ENCODE measurements around the gene ARHGAP6.

The ARHGAP6 gene

GRCh38 chrX:11380187-11380844 lies 285.4 kb downstream of the ARHGAP6 start:
- Histone ChIP-seq H3K27ac (ENCODE audit: poor library complexity, severe bottlenecking) (no peak overlapping the region), H3K27me3 (ENCODE audit: insufficient read depth, poor library complexity, severe bottlenecking) (no peaks in the 10 kb centered on the region), H3K36me3 (ENCODE audit: low read depth) (no peaks in the 10 kb centered on the region), H3K4me1 (ENCODE audit: insufficient read depth, poor library complexity, severe bottlenecking) (no peaks in the 10 kb centered on the region), H3K4me3 (ENCODE audit: severe bottlenecking) (no peak overlapping the region), H3K9me3 (ENCODE audit: severe bottlenecking) (no peaks in the 10 kb centered on the region)
- no peak for DNase-seq (ENCODE audit: low spot score)
- ATAC-seq (ENCODE audit: low read depth), result no peak
- TF ChIP-seq, protein P1, sequence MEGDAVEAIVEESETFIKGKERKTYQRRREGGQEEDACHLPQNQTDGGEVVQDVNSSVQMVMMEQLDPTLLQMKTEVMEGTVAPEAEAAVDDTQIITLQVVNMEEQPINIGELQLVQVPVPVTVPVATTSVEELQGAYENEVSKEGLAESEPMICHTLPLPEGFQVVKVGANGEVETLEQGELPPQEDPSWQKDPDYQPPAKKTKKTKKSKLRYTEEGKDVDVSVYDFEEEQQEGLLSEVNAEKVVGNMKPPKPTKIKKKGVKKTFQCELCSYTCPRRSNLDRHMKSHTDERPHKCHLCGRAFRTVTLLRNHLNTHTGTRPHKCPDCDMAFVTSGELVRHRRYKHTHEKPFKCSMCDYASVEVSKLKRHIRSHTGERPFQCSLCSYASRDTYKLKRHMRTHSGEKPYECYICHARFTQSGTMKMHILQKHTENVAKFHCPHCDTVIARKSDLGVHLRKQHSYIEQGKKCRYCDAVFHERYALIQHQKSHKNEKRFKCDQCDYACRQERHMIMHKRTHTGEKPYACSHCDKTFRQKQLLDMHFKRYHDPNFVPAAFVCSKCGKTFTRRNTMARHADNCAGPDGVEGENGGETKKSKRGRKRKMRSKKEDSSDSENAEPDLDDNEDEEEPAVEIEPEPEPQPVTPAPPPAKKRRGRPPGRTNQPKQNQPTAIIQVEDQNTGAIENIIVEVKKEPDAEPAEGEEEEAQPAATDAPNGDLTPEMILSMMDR (IDR thresholded peaks at IDR 0.05; ENCODE audit: poor library complexity, severe bottlenecking), result no peak

DNA sequence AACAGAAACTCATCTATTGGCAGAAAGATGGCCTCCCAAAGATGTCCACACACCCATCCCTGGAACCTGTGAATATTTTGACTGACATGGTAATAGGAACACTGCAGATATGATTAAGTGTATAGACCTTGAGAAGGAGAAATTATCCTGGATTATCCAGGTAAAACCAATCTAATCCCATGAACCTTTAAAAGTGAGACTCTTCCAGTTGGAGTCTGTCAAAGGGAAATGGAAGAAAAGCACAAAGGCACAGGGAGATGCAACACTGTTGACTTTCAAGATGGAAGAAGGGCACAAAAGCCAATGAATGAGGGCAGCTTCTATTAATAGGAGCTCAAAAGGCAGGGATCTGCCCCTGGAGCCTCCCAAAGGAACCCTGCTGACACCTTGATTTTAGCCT lies 289.6 kb downstream of the ARHGAP6 start:
- no peak overlapping the region for H3K27ac ChIP-seq (ENCODE audit: poor library complexity, severe bottlenecking)
- H3K4me3 ChIP-seq (ENCODE audit: severe bottlenecking), result no peak overlapping the region
- no peaks in the 10 kb centered on the region for H3K36me3 ChIP-seq (ENCODE audit: low read depth)

GRCh38 chrX:11375614-11376119 lies 290.1 kb downstream of the ARHGAP6 start:
- TF ChIP-seq, protein P1 (IDR thresholded peaks at IDR 0.05; ENCODE audit: poor library complexity, severe bottlenecking), result no peak
- Histone ChIP-seq H3K9me3 (ENCODE audit: severe bottlenecking) (no peaks in the 10 kb centered on the region), H3K4me1 (ENCODE audit: insufficient read depth, poor library complexity, severe bottlenecking) (no peaks in the 10 kb centered on the region), H3K36me3 (ENCODE audit: low read depth) (no peaks in the 10 kb centered on the region), H3K4me3 (ENCODE audit: severe bottlenecking) (no peak overlapping the region), H3K27ac (ENCODE audit: poor library complexity, severe bottlenecking) (no peak overlapping the region), H3K27me3 (ENCODE audit: insufficient read depth, poor library complexity, severe bottlenecking) (no peaks in the 10 kb centered on the region)
- ATAC-seq (ENCODE audit: low read depth) (no peak), DNase-seq (ENCODE audit: low spot score) (no peak)

More for the DNA sequence above, 289.6 kb downstream of the ARHGAP6 start:
- no peak for DNase-seq (ENCODE audit: low spot score)
- ATAC-seq (ENCODE audit: low read depth), result no peak
- TF ChIP-seq, protein P1 (IDR thresholded peaks at IDR 0.05; ENCODE audit: poor library complexity, severe bottlenecking), result no peak
- H3K4me1 ChIP-seq (ENCODE audit: insufficient read depth, poor library complexity, severe bottlenecking), result no peaks in the 10 kb centered on the region
- no peaks in the 10 kb centered on the region for H3K27me3 ChIP-seq (ENCODE audit: insufficient read depth, poor library complexity, severe bottlenecking)
- H3K9me3 ChIP-seq (ENCODE audit: severe bottlenecking), result no peaks in the 10 kb centered on the region

- Histone ChIP-seq H3K36me3 (ENCODE audit: low read depth) (no peaks in the 10 kb centered on the region), H3K9me3 (ENCODE audit: severe bottlenecking) (no peaks in the 10 kb centered on the region), H3K4me1 (ENCODE audit: insufficient read depth, poor library complexity, severe bottlenecking) (no peaks in the 10 kb centered on the region), H3K27ac (ENCODE audit: poor library complexity, severe bottlenecking) (no peak overlapping the region), H3K4me3 (ENCODE audit: severe bottlenecking) (no peak overlapping the region), H3K27me3 (ENCODE audit: insufficient read depth, poor library complexity, severe bottlenecking) (no peaks in the 10 kb centered on the region)
- no peak for DNase-seq (ENCODE audit: low spot score)
- no peak for ATAC-seq (ENCODE audit: low read depth)
- TF ChIP-seq, protein P1 (IDR thresholded peaks at IDR 0.05; ENCODE audit: poor library complexity, severe bottlenecking), result no peak
Measured at GRCh38 chrX:11374570-11374969, 291.1 kb downstream of the ARHGAP6 start.

DNA sequence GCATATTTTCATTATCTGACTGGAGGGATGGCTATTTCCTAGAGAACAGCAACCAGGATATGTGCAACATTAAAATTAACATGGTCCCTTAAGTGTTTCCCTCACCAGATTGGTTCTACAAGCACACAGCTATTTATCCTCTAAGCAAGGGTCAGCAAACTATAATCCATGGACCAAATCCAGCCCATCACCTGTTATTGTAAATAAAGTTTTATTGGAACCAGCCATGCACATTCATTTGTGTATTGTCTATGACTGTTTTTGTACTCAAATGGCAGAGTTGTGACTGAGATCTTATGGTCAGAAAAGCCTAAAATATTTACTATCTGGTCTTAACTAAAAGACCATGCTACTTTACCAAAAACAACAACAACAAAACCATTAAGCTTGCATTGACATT lies 294.6 kb downstream of the ARHGAP6 start:
- H3K9me3 ChIP-seq (ENCODE audit: severe bottlenecking), result no peaks in the 10 kb centered on the region
- ATAC-seq (ENCODE audit: low read depth) (no peak), DNase-seq (ENCODE audit: low spot score) (no peak)
- H3K27me3 ChIP-seq (ENCODE audit: insufficient read depth, poor library complexity, severe bottlenecking), result no peaks in the 10 kb centered on the region
- no peaks in the 10 kb centered on the region for H3K36me3 ChIP-seq (ENCODE audit: low read depth)
- no peak overlapping the region for H3K27ac ChIP-seq (ENCODE audit: poor library complexity, severe bottlenecking)
- H3K4me1 ChIP-seq (ENCODE audit: insufficient read depth, poor library complexity, severe bottlenecking), result no peaks in the 10 kb centered on the region
- TF ChIP-seq, protein P1 (IDR thresholded peaks at IDR 0.05; ENCODE audit: poor library complexity, severe bottlenecking), result no peak
- no peak overlapping the region for H3K4me3 ChIP-seq (ENCODE audit: severe bottlenecking)
